ENCODE data around the gene RNASE12.
"Not testable (repeated sequence)": the region's sequence is repeated elsewhere in the genome, so short reads cannot be mapped to it uniquely, and the experiment has no call there.

DNA sequence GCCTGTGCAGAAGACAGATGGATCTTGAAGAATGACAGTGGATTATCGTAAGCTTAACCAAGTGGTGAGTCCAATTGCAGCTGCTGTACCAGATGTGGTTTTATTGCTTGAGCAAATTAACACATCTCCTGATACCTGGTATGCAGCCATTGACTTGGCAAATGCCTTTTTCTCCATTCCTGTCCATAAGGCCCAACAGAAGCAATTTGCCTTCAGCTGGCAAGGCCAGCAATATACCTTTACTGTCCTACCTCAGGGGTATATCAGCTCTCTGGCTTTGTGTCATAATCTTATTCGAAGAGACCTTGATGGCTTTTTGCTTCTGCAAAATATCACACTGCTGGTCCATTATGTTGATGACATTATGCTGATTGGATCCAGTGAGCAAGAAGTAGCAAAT lies 21.3 kb downstream of the RNASE12 start:
- TF ChIP-seq, protein P1, sequence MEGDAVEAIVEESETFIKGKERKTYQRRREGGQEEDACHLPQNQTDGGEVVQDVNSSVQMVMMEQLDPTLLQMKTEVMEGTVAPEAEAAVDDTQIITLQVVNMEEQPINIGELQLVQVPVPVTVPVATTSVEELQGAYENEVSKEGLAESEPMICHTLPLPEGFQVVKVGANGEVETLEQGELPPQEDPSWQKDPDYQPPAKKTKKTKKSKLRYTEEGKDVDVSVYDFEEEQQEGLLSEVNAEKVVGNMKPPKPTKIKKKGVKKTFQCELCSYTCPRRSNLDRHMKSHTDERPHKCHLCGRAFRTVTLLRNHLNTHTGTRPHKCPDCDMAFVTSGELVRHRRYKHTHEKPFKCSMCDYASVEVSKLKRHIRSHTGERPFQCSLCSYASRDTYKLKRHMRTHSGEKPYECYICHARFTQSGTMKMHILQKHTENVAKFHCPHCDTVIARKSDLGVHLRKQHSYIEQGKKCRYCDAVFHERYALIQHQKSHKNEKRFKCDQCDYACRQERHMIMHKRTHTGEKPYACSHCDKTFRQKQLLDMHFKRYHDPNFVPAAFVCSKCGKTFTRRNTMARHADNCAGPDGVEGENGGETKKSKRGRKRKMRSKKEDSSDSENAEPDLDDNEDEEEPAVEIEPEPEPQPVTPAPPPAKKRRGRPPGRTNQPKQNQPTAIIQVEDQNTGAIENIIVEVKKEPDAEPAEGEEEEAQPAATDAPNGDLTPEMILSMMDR (conservative IDR thresholded peaks at IDR 0.05; ENCODE audit: low read depth, low read length): not testable (repeated sequence)
- TF ChIP-seq EZH2 (IDR thresholded peaks at IDR 0.05; ENCODE audit: borderline replicate concordance, low read depth, low read length, poor library complexity, severe bottlenecking): not testable (repeated sequence)
